ENCODE results near the gene PLCB1. TPM values are rescaled to one million over a fixed set of nuclear protein-coding genes. Genes with fewer than 3 reads are reported as not detected.
"Not testable (repeated sequence)": the region's sequence is repeated elsewhere in the genome, so short reads cannot be mapped to it uniquely, and the experiment has no call there.

Gene PLCB1
- total and polyA plus RNA-seq, 2 experiments from 2014 or later, result 6.7 to 20.5 TPM

- WGBS (ENCODE audit: low lambda C conversion rate, missing lambda C conversion rate), result 87% methylated on average over 3 of the region's 3 CpGs
- no peaks in the 10 kb centered on the region for H3K27me3 ChIP-seq
- H3K36me3 ChIP-seq (replicated peaks; ENCODE audit: insufficient read depth, low read depth), result no peaks in the 10 kb centered on the region
- no peak overlapping the region for H2AFZ ChIP-seq
- no peaks in the 10 kb centered on the region for H4K20me1 ChIP-seq (ENCODE audit: insufficient read depth, poor library complexity, severe bottlenecking)
- H3K4me1 ChIP-seq (ENCODE audit: insufficient read depth), result peaks cover 10% of the 10 kb centered on the region
- H3K4me3 ChIP-seq, result no peak overlapping the region
- no peak overlapping the region for H3K27ac ChIP-seq
- H3K9me2 ChIP-seq (replicated peaks; ENCODE audit: insufficient read depth), result no peaks in the 10 kb centered on the region
- no peak overlapping the region for H3K4me2 ChIP-seq
- no peaks in the 10 kb centered on the region for H3K9me3 ChIP-seq (ENCODE audit: low read depth)
- H3K79me2 ChIP-seq, result no peaks in the 10 kb centered on the region
- DNase-seq (ENCODE audit: low spot score), result no peak
- no peak for TF ChIP-seq EZH2 (IDR thresholded peaks at IDR 0.05; ENCODE audit: borderline replicate concordance)
- TF ChIP-seq EZH2phosphoT487 (IDR thresholded peaks at IDR 0.05; ENCODE audit: low read depth, severe bottlenecking, unreplicated experiment), result no peak
- TF ChIP-seq CTCF (IDR thresholded peaks at IDR 0.05; ENCODE audit: poor library complexity), result no peak
These were observed 455.7 kb downstream of the PLCB1 start for GRCh38 chr20:8587810-8588209.

GRCh38 chr20:8589956-8590355 lies 457.9 kb downstream of the PLCB1 start:
- Histone ChIP-seq H3K27ac (no peak overlapping the region), H3K27me3 (no peaks in the 10 kb centered on the region), H3K36me3 (replicated peaks; ENCODE audit: insufficient read depth, low read depth) (no peaks in the 10 kb centered on the region), H3K4me3 (no peak overlapping the region), H4K20me1 (ENCODE audit: insufficient read depth, poor library complexity, severe bottlenecking) (no peaks in the 10 kb centered on the region), H3K9me2 (replicated peaks; ENCODE audit: insufficient read depth) (no peaks in the 10 kb centered on the region), H3K79me2 (no peaks in the 10 kb centered on the region), H3K4me1 (ENCODE audit: insufficient read depth) (no peaks in the 10 kb centered on the region), H3K4me2 (no peak overlapping the region), H3K9me3 (ENCODE audit: low read depth) (no peaks in the 10 kb centered on the region), H2AFZ (no peak overlapping the region)
- DNase-seq (ENCODE audit: low spot score), result no peak
- whole genome bisulfite sequencing (ENCODE audit: low lambda C conversion rate, missing lambda C conversion rate), result 93% methylated on average over 4 of the region's 4 CpGs
- TF ChIP-seq EZH2phosphoT487 (IDR thresholded peaks at IDR 0.05; ENCODE audit: low read depth, severe bottlenecking, unreplicated experiment), result no peak
- TF ChIP-seq EZH2 (IDR thresholded peaks at IDR 0.05; ENCODE audit: borderline replicate concordance), result no peak
- TF ChIP-seq CTCF (IDR thresholded peaks at IDR 0.05; ENCODE audit: poor library complexity), result no peak

GRCh38 chr20:8600910-8601541 lies 469.0 kb downstream of the PLCB1 start:
- not testable (repeated sequence) for DNase-seq (ENCODE audit: low spot score); H3K36me3 ChIP-seq (replicated peaks; ENCODE audit: insufficient read depth, low read depth); H3K9me2 ChIP-seq (replicated peaks; ENCODE audit: insufficient read depth); H4K20me1 ChIP-seq (ENCODE audit: insufficient read depth, poor library complexity, severe bottlenecking); H3K9me3 ChIP-seq (ENCODE audit: low read depth); H3K4me1 ChIP-seq (ENCODE audit: insufficient read depth); H3K27me3 ChIP-seq; H3K79me2 ChIP-seq
- Histone ChIP-seq H3K4me3 (peak overlapping the region; percentile 23), H3K27ac (peak overlapping the region; percentile 46), H3K4me2 (peak overlapping the region; percentile 72), H2AFZ (peak overlapping the region; percentile 57)
- 65% methylated on average over 10 of the region's 18 CpGs for WGBS (ENCODE audit: low lambda C conversion rate, missing lambda C conversion rate)

GRCh38 chr20:8601542-8601912 lies 469.5 kb downstream of the PLCB1 start:
- no peaks in the 10 kb centered on the region for H3K79me2 ChIP-seq
- H4K20me1 ChIP-seq (ENCODE audit: insufficient read depth, poor library complexity, severe bottlenecking), result no peaks in the 10 kb centered on the region
- H3K27me3 ChIP-seq, result no peaks in the 10 kb centered on the region
- H3K4me1 ChIP-seq (ENCODE audit: insufficient read depth), result no peaks in the 10 kb centered on the region
- peak overlapping the region; percentile 57 for H2AFZ ChIP-seq
- no peaks in the 10 kb centered on the region for H3K36me3 ChIP-seq (replicated peaks; ENCODE audit: insufficient read depth, low read depth)
- no peak for TF ChIP-seq EZH2 (IDR thresholded peaks at IDR 0.05; ENCODE audit: borderline replicate concordance)
- no peak for TF ChIP-seq CTCF (IDR thresholded peaks at IDR 0.05; ENCODE audit: poor library complexity)
- TF ChIP-seq EZH2phosphoT487 (IDR thresholded peaks at IDR 0.05; ENCODE audit: low read depth, severe bottlenecking, unreplicated experiment), result no peak
- H3K4me3 ChIP-seq, result peak overlapping the region; percentile 23
- H3K9me3 ChIP-seq (ENCODE audit: low read depth), result no peaks in the 10 kb centered on the region
- no peaks in the 10 kb centered on the region for H3K9me2 ChIP-seq (replicated peaks; ENCODE audit: insufficient read depth)
- H3K4me2 ChIP-seq, result peak overlapping the region; percentile 72
- WGBS (ENCODE audit: low lambda C conversion rate, missing lambda C conversion rate), result 92% methylated on average over 1 of the region's 1 CpG
- H3K27ac ChIP-seq, result peak overlapping the region; percentile 46
- peak; percentile 7 for DNase-seq (ENCODE audit: low spot score)

All from hepatocyte (in vitro differentiated cells).